HG03025 (cell line): ENCODE results near the gene HDGFL2.

ENCODE experiments used
- ATAC-seq: cut with Tn5 transposase; IDR thresholded peaks from one replicate; pipeline ENCODE4 v1.9.1; 2021; ENCODE audit warnings: mild to moderate bottlenecking, moderate library complexity; ENCODE audit not compliant: unreplicated experiment, low FRiP score

HDGFL2 gene

DNA sequence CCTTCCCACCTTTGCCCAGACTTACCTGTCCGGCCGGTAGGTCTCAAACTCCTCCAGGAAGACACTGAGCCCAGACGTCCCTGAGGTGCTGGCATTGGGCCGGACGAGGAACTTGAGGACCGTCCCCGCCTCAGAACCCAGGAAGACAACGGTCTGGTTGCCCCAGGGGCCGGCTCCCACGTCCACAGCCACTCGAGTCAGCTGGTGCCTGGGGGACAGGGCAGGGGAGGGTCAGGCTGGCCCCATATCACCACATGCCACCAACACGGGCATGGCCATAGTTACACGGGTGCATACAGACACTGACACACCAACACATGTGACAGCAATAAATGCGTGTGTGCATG lies 76.1 kb downstream of the HDGFL2 start:
- ATAC-seq, result no peak

DNA sequence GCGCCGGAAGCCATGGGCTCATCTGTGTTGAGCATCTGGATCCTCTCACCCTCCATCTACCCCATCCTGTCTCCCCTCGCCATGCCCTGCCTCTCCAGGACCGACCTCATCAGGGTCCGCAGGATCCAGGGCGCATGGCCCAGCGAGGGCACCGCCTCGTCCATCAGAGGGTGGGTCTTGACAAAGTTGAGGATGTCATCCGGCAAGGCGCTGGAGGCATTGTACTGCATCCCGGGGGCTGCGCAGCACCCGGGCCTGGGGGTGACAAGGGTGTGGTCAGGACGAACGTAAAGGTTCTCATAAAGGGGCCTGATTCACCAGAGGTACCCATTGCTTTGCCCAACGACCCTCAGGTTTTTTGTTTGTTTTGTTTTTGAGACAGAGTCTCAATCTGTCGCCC lies 77.9 kb downstream of the HDGFL2 start:
- ATAC-seq, result no peak

DNA sequence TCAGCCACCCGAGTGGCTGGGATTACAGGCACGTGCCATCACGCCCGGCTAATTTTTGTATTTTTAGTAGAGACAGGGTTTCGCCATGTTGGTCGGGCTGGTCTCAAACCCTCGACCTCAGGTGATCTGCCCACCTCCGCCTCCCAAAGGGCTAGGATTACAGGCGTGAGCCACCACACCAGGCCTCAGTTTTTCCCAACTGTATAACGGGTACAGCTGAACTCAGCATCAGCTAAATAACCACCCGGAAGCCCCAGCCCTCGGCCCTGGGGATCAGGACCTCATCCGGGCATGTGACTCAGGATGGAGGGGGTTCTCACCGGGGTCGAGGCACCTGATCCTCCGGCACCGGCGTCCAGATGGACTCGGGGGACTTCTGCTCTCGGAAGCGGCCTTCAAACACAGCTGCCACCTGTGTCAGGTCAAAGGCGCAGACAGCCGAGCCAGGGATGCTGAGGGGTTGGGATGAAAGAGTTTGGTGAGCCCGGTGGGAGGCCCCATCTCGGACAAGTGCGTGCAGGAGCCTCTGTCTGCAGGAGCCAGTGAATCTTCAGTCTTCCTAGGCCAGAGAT lies 78.5 kb downstream of the HDGFL2 start:
- ATAC-seq, result no peak
